GM21528 (cell line): ENCODE data around the gene REL.

Experiments used
- ATAC-seq: cut with Tn5 transposase; IDR thresholded peaks from one replicate; pipeline ENCODE4 v1.9.1; 2021; ENCODE audit warnings: mild to moderate bottlenecking, moderate library complexity; ENCODE audit not compliant: unreplicated experiment, low FRiP score

REL gene

GRCh38 chr2:60961457-60961856, 80.1 kb downstream of the REL start:
- no peak for ATAC-seq

DNA sequence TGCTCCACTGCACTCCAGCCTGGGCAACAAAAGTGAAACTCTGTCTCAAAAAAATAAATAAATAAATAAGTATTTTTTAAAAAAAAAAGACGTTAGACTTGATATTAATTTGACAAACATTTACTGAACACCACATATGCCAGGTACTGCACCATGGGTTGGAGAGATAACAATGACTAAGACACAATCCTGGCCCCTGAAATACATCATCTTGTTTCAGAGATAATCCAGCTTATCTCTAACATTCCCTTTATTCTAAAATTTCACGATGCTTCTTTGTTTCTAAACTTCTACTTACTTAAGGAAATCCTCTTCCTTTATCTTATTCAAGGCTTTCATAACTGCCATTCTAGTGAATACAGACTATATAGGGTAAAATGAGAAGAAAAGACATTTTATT, 81.2 kb downstream of the REL start:
- no peak for ATAC-seq

DNA sequence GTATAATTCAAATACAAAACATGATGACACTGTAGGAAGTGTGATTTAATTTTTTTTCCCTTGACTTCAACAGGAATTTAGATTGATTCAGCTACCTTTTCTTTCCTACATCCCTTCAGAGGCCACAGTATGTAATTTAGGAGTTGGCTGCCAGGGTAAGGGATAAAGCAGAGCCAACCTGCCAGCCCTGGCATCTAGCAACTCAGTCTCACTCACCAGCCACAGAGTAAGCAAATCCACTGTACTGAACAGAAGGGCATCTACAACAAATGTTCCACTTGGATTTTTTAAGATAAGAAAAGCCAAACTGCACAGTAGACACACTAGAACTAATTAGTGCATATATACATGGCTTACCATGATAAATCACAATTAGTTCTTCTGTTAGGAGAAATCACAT, 81.8 kb downstream of the REL start:
- ATAC-seq: no peak

DNA sequence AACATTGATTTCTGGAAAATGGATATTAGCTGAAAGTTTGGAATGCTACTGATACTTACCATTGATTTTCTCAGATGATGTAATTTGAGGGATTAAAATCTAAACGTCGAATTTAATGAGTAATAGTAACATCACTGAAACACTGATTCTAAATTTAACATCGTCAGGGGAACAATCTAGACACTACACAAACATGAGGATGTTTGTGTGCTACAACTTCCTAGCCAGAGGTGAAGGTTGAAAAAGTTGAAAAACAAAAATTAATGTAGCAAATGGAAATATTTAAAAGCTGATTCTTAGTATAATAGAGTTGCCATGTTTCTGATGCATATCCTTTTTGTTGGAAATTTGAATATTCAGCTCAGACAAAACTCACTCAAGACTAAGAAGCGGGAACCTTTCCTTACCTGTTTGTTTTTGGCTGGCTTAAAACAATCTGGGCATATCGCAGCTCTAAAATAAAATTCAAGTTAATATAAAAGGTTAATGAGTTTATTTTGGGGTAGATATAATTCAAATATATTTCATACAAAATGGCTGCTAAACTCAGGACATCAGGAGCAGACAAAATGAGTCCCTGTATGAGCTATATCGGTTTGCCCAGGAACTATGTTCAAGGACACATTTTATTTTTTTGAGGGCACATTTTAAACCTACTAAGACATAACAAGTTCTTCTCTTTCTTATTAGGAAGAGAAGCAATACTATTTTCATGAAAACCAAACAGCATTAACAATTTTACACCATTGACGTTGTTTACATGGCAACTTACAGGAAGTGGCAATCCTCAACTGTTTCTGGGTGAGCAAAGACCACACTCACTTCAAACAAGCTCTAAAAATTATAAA, 83.5 kb downstream of the REL start:
- ATAC-seq: no peak

DNA sequence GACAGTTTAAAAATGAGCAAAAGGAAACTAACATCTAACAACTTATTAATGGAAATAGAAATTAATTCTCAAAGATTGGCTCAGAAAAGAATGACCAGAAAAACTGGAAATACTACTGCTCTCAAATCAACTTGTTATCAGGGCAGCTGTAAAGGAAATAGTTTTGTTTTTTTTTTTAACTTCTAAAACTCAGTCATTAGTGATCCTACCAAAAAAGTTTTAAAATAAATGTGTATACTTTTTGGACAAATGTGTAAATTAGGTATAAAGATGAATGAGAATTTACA, 84.1 kb downstream of the REL start:
- no peak for ATAC-seq

DNA sequence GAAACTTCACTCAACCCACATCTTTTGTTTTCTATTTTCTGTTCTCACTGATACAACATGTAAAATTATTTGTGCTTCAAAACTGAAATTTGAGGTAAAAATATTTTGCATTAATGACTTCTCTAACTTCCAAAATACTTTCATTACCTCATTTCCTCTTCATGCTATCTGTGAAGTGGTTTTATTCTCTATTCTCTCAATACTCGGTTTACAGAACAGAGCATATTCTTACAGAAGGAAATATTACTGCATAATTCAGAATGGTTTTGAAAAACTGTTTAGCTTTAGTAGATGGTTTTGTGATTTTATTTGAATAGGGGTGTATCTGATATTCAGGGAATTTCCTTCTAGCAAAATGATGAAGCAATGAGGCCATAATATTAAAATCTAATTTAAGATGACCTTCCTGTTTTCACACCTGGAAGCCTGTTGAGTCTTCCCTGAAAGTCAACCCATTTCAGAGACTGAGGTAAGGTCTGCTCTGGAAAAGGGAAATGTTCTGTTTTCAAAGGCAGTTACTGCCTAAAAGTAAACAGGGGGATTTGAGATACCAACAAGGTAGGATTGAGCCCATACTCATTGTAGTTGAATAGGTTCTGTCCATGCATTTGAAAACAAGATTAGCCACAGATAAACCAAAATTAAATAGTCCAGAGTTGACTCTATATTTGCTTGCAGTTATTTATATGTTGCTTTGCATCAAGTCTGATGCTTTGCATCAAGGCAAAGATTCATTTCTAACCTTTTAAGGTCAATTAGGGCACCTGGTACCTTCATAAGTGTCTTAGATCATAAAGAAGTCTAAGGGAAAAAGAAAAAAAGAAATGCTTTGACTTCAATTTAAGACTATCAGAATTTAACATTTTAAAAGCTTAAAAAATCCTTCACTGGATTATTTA, 85.4 kb downstream of the REL start:
- peak; percentile 67 for ATAC-seq

GRCh38 chr2:60972889-60973656, 91.7 kb downstream of the REL start:
- peak; percentile 5 for ATAC-seq

- ATAC-seq: no peak
Measured at GRCh38 chr2:60973705-60974104, 92.3 kb downstream of the REL start.

DNA sequence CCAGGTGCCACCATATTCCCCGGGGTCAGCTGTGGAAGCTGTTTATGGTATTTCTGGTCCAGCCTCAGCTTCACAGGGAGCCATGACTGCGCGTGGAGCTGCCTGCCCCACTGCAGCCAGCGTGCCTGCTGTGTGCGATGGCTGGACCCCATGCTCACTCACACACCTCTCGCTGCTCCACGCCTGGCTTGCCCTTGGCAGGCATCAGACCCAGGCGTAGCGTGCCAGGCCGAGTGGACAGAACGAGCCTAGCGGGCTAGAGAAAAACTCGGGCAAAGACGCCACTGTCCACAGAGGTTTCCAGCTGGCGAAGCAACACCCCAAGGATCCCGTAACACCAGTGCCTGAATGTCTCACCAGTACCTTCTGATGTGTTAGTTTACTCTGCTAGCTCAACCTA, 93.3 kb downstream of the REL start:
- no peak for ATAC-seq
